ENCODE measurements around the gene SLC6A3. TPM values are rescaled to one million over a fixed set of nuclear protein-coding genes. Genes with fewer than 3 reads are reported as not detected.
"Not testable (repeated sequence)": the region's sequence is repeated elsewhere in the genome, so short reads cannot be mapped to it uniquely, and the experiment has no call there.

Gene SLC6A3
- total RNA-seq, 2 donors from 2014 or later: not detected

DNA sequence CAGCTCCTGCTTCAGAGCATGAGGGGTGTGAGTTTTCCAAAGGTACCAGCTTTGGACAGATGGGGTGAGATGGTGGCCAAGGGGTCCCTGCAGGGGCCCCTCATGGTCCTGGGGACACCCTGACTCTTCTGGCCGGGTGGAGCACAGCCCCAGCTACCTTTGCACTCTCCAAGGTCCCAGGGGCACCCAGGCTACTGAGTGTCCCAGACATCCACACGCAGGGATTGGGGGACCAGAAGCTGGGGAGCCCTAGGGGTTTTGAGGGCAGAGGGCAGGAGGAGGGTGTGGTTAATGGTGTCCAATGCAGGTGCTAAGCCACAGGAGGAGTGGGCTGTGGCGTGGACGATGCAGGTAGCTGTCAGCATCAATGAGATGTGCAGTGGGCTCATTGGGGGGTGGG, 84.4 kb downstream of the SLC6A3 start:
- Histone ChIP-seq H3K4me3 (no peak overlapping the region), H3K4me1 (no peaks in the 10 kb centered on the region), H3K36me3 (no peaks in the 10 kb centered on the region), H3K9ac (ENCODE audit: low read depth in 2 of 2, low read length in 2 of 2) (no peak overlapping the region), H3K9me3 (no peaks in the 10 kb centered on the region), H3K27me3 (no peaks in the 10 kb centered on the region), H3K27ac (no peak overlapping the region)
- no peak for DNase-seq
- intact Hi-C loops (cut with DNase I): no loop called here
- TF ChIP-seq, protein P1, sequence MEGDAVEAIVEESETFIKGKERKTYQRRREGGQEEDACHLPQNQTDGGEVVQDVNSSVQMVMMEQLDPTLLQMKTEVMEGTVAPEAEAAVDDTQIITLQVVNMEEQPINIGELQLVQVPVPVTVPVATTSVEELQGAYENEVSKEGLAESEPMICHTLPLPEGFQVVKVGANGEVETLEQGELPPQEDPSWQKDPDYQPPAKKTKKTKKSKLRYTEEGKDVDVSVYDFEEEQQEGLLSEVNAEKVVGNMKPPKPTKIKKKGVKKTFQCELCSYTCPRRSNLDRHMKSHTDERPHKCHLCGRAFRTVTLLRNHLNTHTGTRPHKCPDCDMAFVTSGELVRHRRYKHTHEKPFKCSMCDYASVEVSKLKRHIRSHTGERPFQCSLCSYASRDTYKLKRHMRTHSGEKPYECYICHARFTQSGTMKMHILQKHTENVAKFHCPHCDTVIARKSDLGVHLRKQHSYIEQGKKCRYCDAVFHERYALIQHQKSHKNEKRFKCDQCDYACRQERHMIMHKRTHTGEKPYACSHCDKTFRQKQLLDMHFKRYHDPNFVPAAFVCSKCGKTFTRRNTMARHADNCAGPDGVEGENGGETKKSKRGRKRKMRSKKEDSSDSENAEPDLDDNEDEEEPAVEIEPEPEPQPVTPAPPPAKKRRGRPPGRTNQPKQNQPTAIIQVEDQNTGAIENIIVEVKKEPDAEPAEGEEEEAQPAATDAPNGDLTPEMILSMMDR (IDR thresholded peaks at IDR 0.05): no peak

DNA sequence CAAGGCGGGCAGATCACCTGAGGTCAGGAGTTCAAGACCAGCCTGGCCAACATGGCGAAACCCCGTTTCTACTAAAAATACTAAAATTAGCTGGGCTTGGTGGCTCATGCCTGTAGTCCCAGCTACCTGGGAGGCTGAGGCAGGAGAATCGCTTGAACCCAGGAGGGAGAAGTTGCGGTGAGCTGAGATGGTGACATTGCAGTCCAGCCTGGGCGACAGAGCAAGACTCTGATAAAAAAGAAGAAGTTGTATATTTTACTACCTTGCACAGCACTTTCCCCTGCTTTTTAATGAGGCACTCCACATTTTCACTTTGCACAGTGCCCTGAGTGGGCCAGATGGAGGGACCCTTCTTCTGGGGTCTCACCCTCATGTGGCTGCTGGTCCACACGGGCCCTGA, 84.9 kb downstream of the SLC6A3 start:
- H3K4me1 ChIP-seq; H3K9me3 ChIP-seq; intact Hi-C loops (cut with DNase I); DNase-seq; H3K27ac ChIP-seq; H3K9ac ChIP-seq (ENCODE audit: low read depth in 2 of 2, low read length in 2 of 2); H3K27me3 ChIP-seq; H3K36me3 ChIP-seq; H3K4me3 ChIP-seq: not testable (repeated sequence)

DNA sequence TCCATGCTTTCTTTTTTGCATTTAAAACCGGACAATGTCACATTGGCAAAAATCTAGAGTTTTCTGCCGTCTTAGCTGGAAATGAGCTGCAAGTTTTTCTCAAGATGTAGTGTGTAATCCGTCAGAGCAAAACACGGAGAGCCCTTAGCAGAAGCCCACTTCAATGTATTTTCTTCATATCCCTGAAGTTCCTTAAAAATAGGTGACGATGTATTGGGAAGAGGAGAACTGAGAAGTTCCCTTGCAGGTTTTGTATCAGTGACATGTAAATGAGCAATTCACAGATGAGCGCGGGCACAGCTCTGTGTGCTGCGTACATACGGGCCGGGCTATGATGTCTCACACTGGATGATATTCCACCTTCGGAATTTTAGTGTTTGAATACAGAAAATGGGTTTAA, 85.5 kb downstream of the SLC6A3 start:
- intact Hi-C loops (cut with DNase I): no loop called here

DNA sequence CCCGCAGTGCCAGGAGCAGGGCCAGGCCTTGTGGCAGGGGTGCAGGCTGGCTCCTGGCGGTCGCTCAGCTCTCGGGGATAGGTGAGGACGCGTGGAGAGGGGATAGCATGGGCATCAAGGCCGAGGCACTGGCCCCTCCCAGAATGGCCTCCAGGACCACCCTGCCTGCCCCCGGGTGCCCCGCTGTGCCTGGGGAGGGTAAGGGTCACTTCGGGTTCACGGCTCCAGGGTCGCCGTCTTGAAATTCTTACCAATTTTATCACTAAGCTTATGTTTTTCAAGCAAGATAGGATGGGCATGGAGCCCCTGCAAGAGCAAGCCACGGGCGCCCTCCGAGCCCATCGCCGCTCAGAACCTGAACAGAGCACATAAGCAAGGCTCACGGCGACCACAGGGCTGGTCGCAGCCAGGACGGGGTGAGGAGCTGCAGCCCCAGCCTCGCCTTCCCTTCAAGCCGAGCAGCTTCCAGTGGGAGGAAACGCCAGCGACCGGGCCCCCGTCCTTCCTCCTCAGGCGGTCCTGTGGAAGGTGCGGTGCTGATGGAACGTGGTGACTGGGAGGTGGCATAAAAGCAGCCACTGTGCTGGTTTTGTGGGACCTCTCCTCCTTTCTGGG, 86.1 kb downstream of the SLC6A3 start:
- Histone ChIP-seq H3K27me3 (no peaks in the 10 kb centered on the region), H3K9me3 (no peaks in the 10 kb centered on the region), H3K27ac (no peak overlapping the region), H3K36me3 (no peaks in the 10 kb centered on the region), H3K9ac (ENCODE audit: low read depth in 2 of 2, low read length in 2 of 2) (no peak overlapping the region), H3K4me1 (no peaks in the 10 kb centered on the region), H3K4me3 (no peak overlapping the region)
- intact Hi-C loops (cut with DNase I): no loop called here
- TF ChIP-seq, protein P1 (IDR thresholded peaks at IDR 0.05): no peak
- DNase-seq: no peak

More for the DNA sequence above, 85.5 kb downstream of the SLC6A3 start:
- Histone ChIP-seq H3K9me3 (no peaks in the 10 kb centered on the region), H3K27me3 (no peaks in the 10 kb centered on the region), H3K4me3 (no peak overlapping the region), H3K36me3 (no peaks in the 10 kb centered on the region), H3K4me1 (no peaks in the 10 kb centered on the region), H3K9ac (ENCODE audit: low read depth in 2 of 2, low read length in 2 of 2) (no peak overlapping the region), H3K27ac (no peak overlapping the region)
- DNase-seq: no peak
- TF ChIP-seq, protein P1 (IDR thresholded peaks at IDR 0.05): no peak

DNA sequence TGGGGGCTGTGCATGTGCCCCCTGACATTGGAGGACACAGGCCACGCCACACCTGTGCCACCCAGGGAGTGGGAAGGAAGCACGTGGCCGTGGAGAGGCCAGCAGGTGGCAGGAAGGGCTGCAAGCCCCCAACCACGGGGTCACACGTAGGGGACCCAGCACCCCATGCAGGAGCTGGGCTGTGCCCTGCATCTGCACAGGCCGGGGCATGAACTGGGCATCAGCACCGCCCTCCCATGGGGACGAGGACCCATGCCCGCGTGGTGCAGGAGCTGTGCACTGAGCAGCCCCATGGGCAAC, 86.6 kb downstream of the SLC6A3 start:
- Histone ChIP-seq H3K9me3 (no peaks in the 10 kb centered on the region), H3K4me1 (no peaks in the 10 kb centered on the region), H3K27ac (no peak overlapping the region), H3K27me3 (no peaks in the 10 kb centered on the region), H3K4me3 (no peak overlapping the region), H3K36me3 (no peaks in the 10 kb centered on the region), H3K9ac (ENCODE audit: low read depth in 2 of 2, low read length in 2 of 2) (no peak overlapping the region)
- intact Hi-C loops (cut with DNase I): no loop called here
- TF ChIP-seq, protein P1 (IDR thresholded peaks at IDR 0.05): no peak
- DNase-seq: no peak

DNA sequence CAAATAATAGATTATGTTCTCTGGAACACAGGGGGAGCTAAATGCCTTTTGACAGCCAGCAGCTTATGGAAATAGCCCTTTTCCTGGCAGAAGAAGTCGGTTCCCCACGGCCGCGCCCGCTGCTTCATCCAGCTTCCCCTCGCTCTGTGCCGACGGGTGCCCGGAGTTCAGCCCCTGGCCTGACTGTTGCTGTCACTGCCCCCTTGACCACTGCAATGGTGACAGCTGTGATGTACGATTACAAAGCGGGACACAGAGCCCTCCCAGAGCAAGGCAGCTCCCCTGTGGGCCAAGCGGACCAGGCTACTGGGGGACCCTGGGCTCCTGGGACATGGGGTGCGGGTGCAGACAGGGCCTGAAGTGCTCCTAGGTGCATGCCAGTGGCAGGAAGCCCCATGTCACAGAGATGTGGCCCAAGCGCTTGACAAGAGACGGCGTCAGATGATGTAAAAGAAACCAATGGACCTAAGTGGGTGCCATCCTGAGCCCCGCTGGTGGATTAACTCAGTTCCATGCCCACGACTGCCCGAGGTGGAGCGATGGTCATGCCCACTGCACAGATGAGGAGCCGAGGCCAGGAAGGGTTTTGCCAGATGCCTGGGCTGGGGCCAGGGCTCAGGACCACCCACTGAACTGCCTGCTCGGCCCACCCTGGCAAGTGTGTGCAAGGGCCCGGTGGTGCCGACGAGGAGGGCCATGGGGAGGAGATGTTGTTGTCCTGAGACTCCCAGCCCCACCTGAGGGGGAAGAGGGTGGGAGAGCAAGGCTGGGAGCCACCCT, 87.1 kb downstream of the SLC6A3 start:
- H3K27ac ChIP-seq: no peak overlapping the region
- DNase-seq: no peak
- no peak overlapping the region for H3K4me3 ChIP-seq
- H3K36me3 ChIP-seq: no peaks in the 10 kb centered on the region
- TF ChIP-seq, protein P1 (IDR thresholded peaks at IDR 0.05): no peak
- intact Hi-C loops (cut with DNase I): no loop called here
- H3K4me1 ChIP-seq: no peaks in the 10 kb centered on the region
- no peaks in the 10 kb centered on the region for H3K9me3 ChIP-seq
- no peak overlapping the region for H3K9ac ChIP-seq (ENCODE audit: low read depth in 2 of 2, low read length in 2 of 2)
- H3K27me3 ChIP-seq: no peaks in the 10 kb centered on the region
